ENCODE data around the gene GREB1.

DNA sequence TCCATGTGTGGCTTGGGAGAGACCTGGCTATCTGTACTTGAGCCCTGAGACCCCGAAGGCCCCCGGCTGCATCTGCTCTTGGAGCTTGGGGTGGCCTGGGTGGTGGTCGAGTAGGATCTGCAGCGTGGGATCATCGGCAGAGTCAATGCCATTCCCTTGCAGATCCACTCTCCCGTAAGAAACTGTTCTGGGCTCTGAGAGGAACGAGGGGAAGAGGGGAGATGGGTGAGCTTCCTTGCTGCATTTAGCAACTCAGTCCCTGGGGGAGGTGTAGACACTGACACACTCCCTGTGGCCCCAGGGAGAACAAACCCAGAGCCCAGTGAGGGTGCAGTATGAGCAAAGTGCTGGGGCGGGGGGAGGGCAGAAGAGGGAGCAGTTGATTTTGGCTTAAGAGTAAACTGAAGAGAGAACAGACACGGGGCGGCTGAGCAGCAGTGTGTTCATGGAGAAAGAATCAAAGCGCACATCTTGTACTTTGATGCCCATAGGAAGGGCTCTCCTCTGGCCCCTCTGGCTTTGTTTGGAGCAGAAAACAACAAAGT, 8.5 kb downstream of the GREB1 start:
- TF ChIP-seq, protein P1, sequence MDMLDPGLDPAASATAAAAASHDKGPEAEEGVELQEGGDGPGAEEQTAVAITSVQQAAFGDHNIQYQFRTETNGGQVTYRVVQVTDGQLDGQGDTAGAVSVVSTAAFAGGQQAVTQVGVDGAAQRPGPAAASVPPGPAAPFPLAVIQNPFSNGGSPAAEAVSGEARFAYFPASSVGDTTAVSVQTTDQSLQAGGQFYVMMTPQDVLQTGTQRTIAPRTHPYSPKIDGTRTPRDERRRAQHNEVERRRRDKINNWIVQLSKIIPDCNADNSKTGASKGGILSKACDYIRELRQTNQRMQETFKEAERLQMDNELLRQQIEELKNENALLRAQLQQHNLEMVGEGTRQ (IDR thresholded peaks at IDR 0.05; ENCODE audit: borderline replicate concordance, low read depth, low read length), result no peak
- TF ChIP-seq TAF1 (IDR thresholded peaks at IDR 0.05; ENCODE audit: borderline replicate concordance, low read depth, low read length) (no peak), POLR2AphosphoS5 (IDR thresholded peaks at IDR 0.05; ENCODE audit: low read depth, low read length) (no peak), MEF2A (IDR thresholded peaks at IDR 0.05; ENCODE audit: borderline replicate concordance, low read depth) (no peak)
- TF ChIP-seq, protein P2, sequence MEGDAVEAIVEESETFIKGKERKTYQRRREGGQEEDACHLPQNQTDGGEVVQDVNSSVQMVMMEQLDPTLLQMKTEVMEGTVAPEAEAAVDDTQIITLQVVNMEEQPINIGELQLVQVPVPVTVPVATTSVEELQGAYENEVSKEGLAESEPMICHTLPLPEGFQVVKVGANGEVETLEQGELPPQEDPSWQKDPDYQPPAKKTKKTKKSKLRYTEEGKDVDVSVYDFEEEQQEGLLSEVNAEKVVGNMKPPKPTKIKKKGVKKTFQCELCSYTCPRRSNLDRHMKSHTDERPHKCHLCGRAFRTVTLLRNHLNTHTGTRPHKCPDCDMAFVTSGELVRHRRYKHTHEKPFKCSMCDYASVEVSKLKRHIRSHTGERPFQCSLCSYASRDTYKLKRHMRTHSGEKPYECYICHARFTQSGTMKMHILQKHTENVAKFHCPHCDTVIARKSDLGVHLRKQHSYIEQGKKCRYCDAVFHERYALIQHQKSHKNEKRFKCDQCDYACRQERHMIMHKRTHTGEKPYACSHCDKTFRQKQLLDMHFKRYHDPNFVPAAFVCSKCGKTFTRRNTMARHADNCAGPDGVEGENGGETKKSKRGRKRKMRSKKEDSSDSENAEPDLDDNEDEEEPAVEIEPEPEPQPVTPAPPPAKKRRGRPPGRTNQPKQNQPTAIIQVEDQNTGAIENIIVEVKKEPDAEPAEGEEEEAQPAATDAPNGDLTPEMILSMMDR (IDR thresholded peaks at IDR 0.05), result no peak
- TF ChIP-seq, protein P3, sequence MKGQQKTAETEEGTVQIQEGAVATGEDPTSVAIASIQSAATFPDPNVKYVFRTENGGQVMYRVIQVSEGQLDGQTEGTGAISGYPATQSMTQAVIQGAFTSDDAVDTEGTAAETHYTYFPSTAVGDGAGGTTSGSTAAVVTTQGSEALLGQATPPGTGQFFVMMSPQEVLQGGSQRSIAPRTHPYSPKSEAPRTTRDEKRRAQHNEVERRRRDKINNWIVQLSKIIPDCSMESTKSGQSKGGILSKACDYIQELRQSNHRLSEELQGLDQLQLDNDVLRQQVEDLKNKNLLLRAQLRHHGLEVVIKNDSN (IDR thresholded peaks at IDR 0.05; ENCODE audit: borderline replicate concordance, low read depth), result no peak
